ENCODE results near the gene SEC24A.

The SEC24A gene

DNA sequence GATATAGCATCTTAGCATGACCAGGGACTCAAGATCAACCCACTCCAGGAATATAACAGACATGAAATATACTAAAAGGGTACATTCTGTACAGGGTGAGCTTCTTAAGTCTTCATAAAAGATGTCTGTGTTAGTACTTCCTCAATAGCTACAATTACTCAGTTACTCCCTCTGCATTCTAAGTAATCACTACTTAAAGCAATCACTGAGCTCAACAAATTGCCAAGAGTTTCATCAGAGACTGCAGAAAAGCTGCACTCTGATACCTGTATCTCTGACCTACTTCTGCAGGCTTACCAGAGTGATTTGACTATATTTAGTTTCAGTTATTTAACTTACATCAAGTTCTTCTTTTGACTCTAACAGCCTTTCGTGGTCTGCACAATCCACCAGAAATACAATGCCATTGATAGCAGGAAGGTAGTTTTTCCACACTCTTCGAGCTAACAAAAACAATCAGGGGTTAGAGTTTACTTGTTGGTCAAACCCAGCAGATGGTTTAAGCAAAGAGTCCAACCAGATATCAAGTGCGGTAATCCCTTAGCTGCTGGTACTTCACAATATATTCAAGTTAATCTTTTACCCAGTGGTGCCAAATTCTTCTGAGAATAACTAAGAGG, 39.2 kb upstream of the SEC24A start:
- H3K9me3 ChIP-seq (ENCODE audit: insufficient read depth, low read length): no peaks in the 10 kb centered on the region
- H3K79me2 ChIP-seq (ENCODE audit: insufficient read depth, low read length): no peaks in the 10 kb centered on the region
- no peaks in the 10 kb centered on the region for H4K20me1 ChIP-seq (ENCODE audit: low read depth, low read length)
- no peak overlapping the region for H3K4me3 ChIP-seq (ENCODE audit: insufficient read depth, low read length, poor library complexity, severe bottlenecking)
- no peaks in the 10 kb centered on the region for H3K9me2 ChIP-seq (replicated peaks; ENCODE audit: insufficient read depth, low read length)
- TF ChIP-seq CTCF (IDR thresholded peaks at IDR 0.05; ENCODE audit: insufficient read depth, low read length, poor library complexity, severe bottlenecking) (no peak), EZH2phosphoT487 (conservative IDR thresholded peaks at IDR 0.05; ENCODE audit: low read length) (no peak)
- no peaks in the 10 kb centered on the region for H3K27me3 ChIP-seq (ENCODE audit: low read length)
- no peak overlapping the region for H2AFZ ChIP-seq (ENCODE audit: low read depth, low read length, severe bottlenecking)
- no peak overlapping the region for H3K27ac ChIP-seq (ENCODE audit: low read depth, low read length)
- H3K36me3 ChIP-seq (ENCODE audit: low read length): peaks cover 34% of the 10 kb centered on the region; the same call in 1 of the 2 replicates
- no peak overlapping the region for H3K4me2 ChIP-seq (ENCODE audit: low read depth, low read length, poor library complexity, severe bottlenecking)
- no peak overlapping the region for H3K9ac ChIP-seq (ENCODE audit: low read length)
- no peaks in the 10 kb centered on the region; the same call in 1 of the 2 replicates for H3F3A ChIP-seq (ENCODE audit: insufficient read depth)

DNA sequence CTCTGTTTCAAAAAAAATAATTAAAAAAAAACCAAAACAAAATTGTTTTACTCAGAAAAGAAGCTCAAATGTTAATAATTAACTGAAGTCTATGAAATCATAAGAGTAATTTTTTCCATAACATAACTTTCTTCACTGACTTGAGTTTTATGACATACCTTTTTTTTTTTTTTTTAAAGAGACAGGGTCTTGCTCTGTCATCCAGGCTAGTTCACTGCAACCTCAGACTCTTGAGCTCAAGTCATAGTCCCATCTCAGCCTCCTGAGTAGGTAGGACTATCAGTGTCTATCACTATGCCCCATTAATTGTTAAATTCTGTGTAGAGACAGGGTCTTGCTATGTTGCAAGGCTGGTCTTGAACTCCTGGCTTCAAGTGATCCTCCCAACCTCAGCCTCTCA, 37.9 kb upstream of the SEC24A start:
- H3K36me3 ChIP-seq (ENCODE audit: low read length): peaks cover 27% of the 10 kb centered on the region; the same call in 1 of the 2 replicates

DNA sequence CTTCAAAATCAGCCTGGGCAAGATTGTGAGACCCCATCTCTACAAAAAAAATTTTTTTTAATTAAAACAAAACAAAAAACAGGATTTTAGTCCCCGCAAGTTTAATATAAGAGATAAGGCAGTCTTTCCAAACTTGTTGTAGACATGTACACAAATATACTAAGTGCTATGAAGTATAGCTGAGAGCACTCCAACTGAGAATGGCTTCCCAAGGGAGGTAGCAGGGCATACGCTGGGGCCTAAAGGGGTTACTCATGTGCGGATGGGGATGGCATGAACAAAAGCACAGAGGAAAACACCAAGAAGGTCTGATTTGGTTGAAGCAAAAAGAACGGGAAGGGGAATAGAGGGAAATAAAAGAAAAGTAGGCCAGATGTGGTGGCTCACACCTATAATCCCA, 37.1 kb upstream of the SEC24A start:
- no peak overlapping the region for H2AFZ ChIP-seq (ENCODE audit: low read depth, low read length, severe bottlenecking)
- no peak overlapping the region for H3K4me2 ChIP-seq (ENCODE audit: low read depth, low read length, poor library complexity, severe bottlenecking)
- H3K79me2 ChIP-seq (ENCODE audit: insufficient read depth, low read length): 0 out of 2 replicates have a peak, but pooled peaks cover under 1% of the 10 kb centered on the region
- no peaks in the 10 kb centered on the region; the same call in 1 of the 2 replicates for H3F3A ChIP-seq (ENCODE audit: insufficient read depth)
- H3K9ac ChIP-seq (ENCODE audit: low read length): no peak overlapping the region
- no peak overlapping the region for H3K4me3 ChIP-seq (ENCODE audit: insufficient read depth, low read length, poor library complexity, severe bottlenecking)
- no peaks in the 10 kb centered on the region for H4K20me1 ChIP-seq (ENCODE audit: low read depth, low read length)
- no peaks in the 10 kb centered on the region for H3K27me3 ChIP-seq (ENCODE audit: low read length)
- H3K27ac ChIP-seq (ENCODE audit: low read depth, low read length): no peak overlapping the region
- H3K36me3 ChIP-seq (ENCODE audit: low read length): peaks cover 22% of the 10 kb centered on the region
- H3K9me3 ChIP-seq (ENCODE audit: insufficient read depth, low read length): no peaks in the 10 kb centered on the region
- no peaks in the 10 kb centered on the region for H3K9me2 ChIP-seq (replicated peaks; ENCODE audit: insufficient read depth, low read length)
- no peak for TF ChIP-seq CTCF (IDR thresholded peaks at IDR 0.05; ENCODE audit: insufficient read depth, low read length, poor library complexity, severe bottlenecking)
- TF ChIP-seq EZH2phosphoT487 (conservative IDR thresholded peaks at IDR 0.05; ENCODE audit: low read length): no peak

More for the DNA sequence above, 37.9 kb upstream of the SEC24A start:
- no peak for TF ChIP-seq EZH2phosphoT487 (conservative IDR thresholded peaks at IDR 0.05; ENCODE audit: low read length)
- no peak for TF ChIP-seq CTCF (IDR thresholded peaks at IDR 0.05; ENCODE audit: insufficient read depth, low read length, poor library complexity, severe bottlenecking)
- no peaks in the 10 kb centered on the region for H3K27me3 ChIP-seq (ENCODE audit: low read length)
- H3K79me2 ChIP-seq (ENCODE audit: insufficient read depth, low read length): no peaks in the 10 kb centered on the region
- H3K27ac ChIP-seq (ENCODE audit: low read depth, low read length): no peak overlapping the region
- no peaks in the 10 kb centered on the region for H4K20me1 ChIP-seq (ENCODE audit: low read depth, low read length)
- no peak overlapping the region for H2AFZ ChIP-seq (ENCODE audit: low read depth, low read length, severe bottlenecking)
- no peak overlapping the region for H3K4me3 ChIP-seq (ENCODE audit: insufficient read depth, low read length, poor library complexity, severe bottlenecking)
- no peaks in the 10 kb centered on the region; the same call in 1 of the 2 replicates for H3F3A ChIP-seq (ENCODE audit: insufficient read depth)
- H3K4me2 ChIP-seq (ENCODE audit: low read depth, low read length, poor library complexity, severe bottlenecking): no peak overlapping the region
- H3K9ac ChIP-seq (ENCODE audit: low read length): no peak overlapping the region
- H3K9me3 ChIP-seq (ENCODE audit: insufficient read depth, low read length): no peaks in the 10 kb centered on the region
- H3K9me2 ChIP-seq (replicated peaks; ENCODE audit: insufficient read depth, low read length): no peaks in the 10 kb centered on the region

Measured in SU-DHL-6 (cell line).